Ishikawa (cell line): ENCODE results near the gene MAST4.

Experiments used
- CEBPB ChIP-seq: IDR thresholded peaks from 2 replicates; pipeline ENCODE4 v1.6.1; 2012
- CREB1 ChIP-seq: IDR thresholded peaks from 2 replicates; pipeline ENCODE4 v1.6.1; 2012; ENCODE audit warnings: low read depth
- EGR1 ChIP-seq: IDR thresholded peaks from 2 replicates; pipeline ENCODE4 v1.6.1; 2012
- EP300 ChIP-seq: IDR thresholded peaks from 2 replicates; pipeline ENCODE4 v1.6.1; 2012; ENCODE audit warnings: borderline replicate concordance
- FOXM1 ChIP-seq: IDR thresholded peaks from 2 replicates; pipeline ENCODE4 v1.6.1; 2012; ENCODE audit warnings: low read depth, borderline replicate concordance
- MAX ChIP-seq: IDR thresholded peaks from 2 replicates; pipeline ENCODE4 v1.6.1; 2012
- NFIC ChIP-seq: IDR thresholded peaks from 2 replicates; pipeline ENCODE4 v1.6.1; 2012
- RAD21 ChIP-seq: IDR thresholded peaks from 2 replicates; pipeline ENCODE4 v1.6.1; 2012; ENCODE audit warnings: low read depth
- TAF1 ChIP-seq: IDR thresholded peaks from 2 replicates; pipeline ENCODE4 v1.6.1; 2012; ENCODE audit warnings: low read depth, mild to moderate bottlenecking
- TCF12 ChIP-seq: IDR thresholded peaks from 2 replicates; pipeline ENCODE4 v1.6.1; 2012; ENCODE audit warnings: low read depth
- TEAD4 ChIP-seq: IDR thresholded peaks from 2 replicates; pipeline ENCODE4 v1.6.1; 2012
- YY1 ChIP-seq: IDR thresholded peaks from 2 replicates; pipeline ENCODE4 v1.6.1; 2012; ENCODE audit warnings: low read depth
- ZBTB7A ChIP-seq: IDR thresholded peaks from 2 replicates; pipeline ENCODE4 v1.6.1; 2012; ENCODE audit warnings: low read depth
- TF ChIP-seq, protein P1 (sequence below): IDR thresholded peaks from 2 replicates; pipeline ENCODE4 v1.6.1; 2012; ENCODE audit warnings: low read depth, mild to moderate bottlenecking
- TF ChIP-seq, protein P2 (sequence below): IDR thresholded peaks from 2 replicates; pipeline ENCODE4 v1.6.1; 2012

MAST4 gene

DNA sequence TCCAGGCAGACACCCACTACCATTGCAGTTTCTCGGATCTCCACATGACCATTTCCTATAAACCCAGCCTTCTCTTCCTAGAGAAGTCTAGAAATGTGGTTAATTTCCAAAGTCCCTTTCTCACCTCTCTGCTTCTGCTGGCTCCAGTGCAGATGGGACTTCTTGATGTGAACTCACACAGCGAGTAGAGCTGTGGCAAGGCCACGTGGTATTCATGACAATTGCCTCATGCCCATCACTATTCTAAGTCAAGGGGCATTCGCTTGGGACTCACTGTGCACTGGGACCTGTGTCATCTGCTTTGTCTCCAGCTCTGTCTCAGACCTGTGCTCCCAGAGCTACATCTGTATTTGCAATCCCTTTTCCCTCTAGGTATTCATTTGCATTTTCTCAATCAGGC, 594.2 kb downstream of the MAST4 start:
- TF ChIP-seq MAX = no peak
- TF ChIP-seq, protein P1, sequence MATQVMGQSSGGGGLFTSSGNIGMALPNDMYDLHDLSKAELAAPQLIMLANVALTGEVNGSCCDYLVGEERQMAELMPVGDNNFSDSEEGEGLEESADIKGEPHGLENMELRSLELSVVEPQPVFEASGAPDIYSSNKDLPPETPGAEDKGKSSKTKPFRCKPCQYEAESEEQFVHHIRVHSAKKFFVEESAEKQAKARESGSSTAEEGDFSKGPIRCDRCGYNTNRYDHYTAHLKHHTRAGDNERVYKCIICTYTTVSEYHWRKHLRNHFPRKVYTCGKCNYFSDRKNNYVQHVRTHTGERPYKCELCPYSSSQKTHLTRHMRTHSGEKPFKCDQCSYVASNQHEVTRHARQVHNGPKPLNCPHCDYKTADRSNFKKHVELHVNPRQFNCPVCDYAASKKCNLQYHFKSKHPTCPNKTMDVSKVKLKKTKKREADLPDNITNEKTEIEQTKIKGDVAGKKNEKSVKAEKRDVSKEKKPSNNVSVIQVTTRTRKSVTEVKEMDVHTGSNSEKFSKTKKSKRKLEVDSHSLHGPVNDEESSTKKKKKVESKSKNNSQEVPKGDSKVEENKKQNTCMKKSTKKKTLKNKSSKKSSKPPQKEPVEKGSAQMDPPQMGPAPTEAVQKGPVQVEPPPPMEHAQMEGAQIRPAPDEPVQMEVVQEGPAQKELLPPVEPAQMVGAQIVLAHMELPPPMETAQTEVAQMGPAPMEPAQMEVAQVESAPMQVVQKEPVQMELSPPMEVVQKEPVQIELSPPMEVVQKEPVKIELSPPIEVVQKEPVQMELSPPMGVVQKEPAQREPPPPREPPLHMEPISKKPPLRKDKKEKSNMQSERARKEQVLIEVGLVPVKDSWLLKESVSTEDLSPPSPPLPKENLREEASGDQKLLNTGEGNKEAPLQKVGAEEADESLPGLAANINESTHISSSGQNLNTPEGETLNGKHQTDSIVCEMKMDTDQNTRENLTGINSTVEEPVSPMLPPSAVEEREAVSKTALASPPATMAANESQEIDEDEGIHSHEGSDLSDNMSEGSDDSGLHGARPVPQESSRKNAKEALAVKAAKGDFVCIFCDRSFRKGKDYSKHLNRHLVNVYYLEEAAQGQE = no peak

- TF ChIP-seq RAD21 (no peak), TCF12 (no peak), EP300 (no peak), EGR1 (no peak), TEAD4 (no peak), ZBTB7A (no peak), CEBPB (no peak), TAF1 (no peak), MAX (no peak), CREB1 (no peak), YY1 (no peak), NFIC (no peak), FOXM1 (no peak)
- TF ChIP-seq, protein P1 = no peak
- TF ChIP-seq, protein P2, sequence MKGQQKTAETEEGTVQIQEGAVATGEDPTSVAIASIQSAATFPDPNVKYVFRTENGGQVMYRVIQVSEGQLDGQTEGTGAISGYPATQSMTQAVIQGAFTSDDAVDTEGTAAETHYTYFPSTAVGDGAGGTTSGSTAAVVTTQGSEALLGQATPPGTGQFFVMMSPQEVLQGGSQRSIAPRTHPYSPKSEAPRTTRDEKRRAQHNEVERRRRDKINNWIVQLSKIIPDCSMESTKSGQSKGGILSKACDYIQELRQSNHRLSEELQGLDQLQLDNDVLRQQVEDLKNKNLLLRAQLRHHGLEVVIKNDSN = no peak
Measured at GRCh38 chr5:67190861-67191260, 594.7 kb downstream of the MAST4 start.

GRCh38 chr5:67192719-67193438, 596.7 kb downstream of the MAST4 start:
- TF ChIP-seq CEBPB (no peak), TCF12 (no peak), TAF1 (no peak), CREB1 (no peak), YY1 (no peak)

- TF ChIP-seq MAX = no peak
Measured at GRCh38 chr5:67193439-67193807, 597.2 kb downstream of the MAST4 start.

DNA sequence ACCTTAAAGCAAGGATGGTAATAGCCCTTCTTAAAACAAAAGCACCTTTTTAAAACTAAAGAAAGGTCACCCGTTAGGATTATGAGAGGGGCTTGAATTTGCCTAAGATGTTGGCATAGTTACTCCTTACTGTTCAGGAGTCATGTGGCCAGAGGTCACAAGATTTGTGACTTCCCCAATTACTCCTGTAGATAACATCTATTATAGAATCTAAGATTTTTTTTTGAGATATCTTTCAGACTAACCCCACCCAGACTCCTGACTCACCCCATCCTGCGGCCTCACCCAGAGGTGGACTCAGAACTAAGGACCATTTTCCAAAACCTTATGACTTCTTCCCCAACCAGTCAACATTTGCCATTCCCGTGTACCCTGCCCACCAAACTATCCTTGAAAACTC, 598.0 kb downstream of the MAST4 start:
- TF ChIP-seq TAF1 (no peak), TEAD4 (no peak), EP300 (no peak), ZBTB7A (no peak), TCF12 (no peak), EGR1 (no peak), CEBPB (no peak)
- TF ChIP-seq, protein P1 = no peak
